Tibial nerve (tissue), 4 donors: ENCODE data around the gene CYP2E1. TPM values are rescaled to one million over a fixed set of nuclear protein-coding genes. Genes with fewer than 3 reads are reported as not detected.

Experiments
- DNase-seq, 2 donors: peaks; one replicate each; pipeline ENCODE4 v3.0.0-alpha.2; 2019; ENCODE audit warnings: low spot score in 2 of 2
- H3K27ac ChIP-seq, 4 donors: fragments of 200-600 bp; sonication (generic) in 3 of 4; one replicate each; pipeline ENCODE4 v1.5.1; 2017 to 2019; ENCODE audit warnings: mild to moderate bottlenecking in 1 of 4
- H3K27me3 ChIP-seq, 2 donors: fragments of 200-600 bp; sonication (generic) in 1 of 2; one replicate each; pipeline versions ENCODE4 v1.5.1 to v1.6.0; 2017 to 2019
- H3K36me3 ChIP-seq, 3 donors: fragments of 200-600 bp; sonication (generic); one replicate each; pipeline ENCODE4 v1.5.1; 2018 to 2019
- H3K4me1 ChIP-seq, 4 donors: fragments of 200-600 bp; sonication (generic) in 3 of 4; one replicate each; pipeline ENCODE4 v1.5.1; 2017 to 2019
- H3K4me3 ChIP-seq, 4 donors: fragments of 200-600 bp; sonication (generic) in 3 of 4; one replicate each; pipeline ENCODE4 v1.5.1; 2017 to 2019; ENCODE audit warnings: mild to moderate bottlenecking in 1 of 4, moderate library complexity in 1 of 4
- H3K9me3 ChIP-seq, 4 donors: fragments of 200-600 bp; sonication (generic) in 3 of 4; one replicate each; pipeline ENCODE4 v1.5.1; 2017 to 2019
- CTCF ChIP-seq, 5 experiments: fragments of 200-600 bp in 3 of 5; fragments of 450-650 bp in 2 of 5; sonication (generic) in 3 of 5; IDR thresholded peaks; one replicate each; pipeline ENCODE4 v1.5.1; 2016 to 2019; ENCODE audit warnings: antibody characterized with exemption in 5 of 5, mild to moderate bottlenecking in 3 of 5, moderate library complexity in 2 of 5
- EP300 ChIP-seq, 2 donors: sonication (generic); formaldehyde crosslinking; IDR thresholded peaks; one replicate each; pipeline ENCODE4 v1.6.1; 2017; ENCODE audit warnings: antibody characterized with exemption in 2 of 2, mild to moderate bottlenecking in 1 of 2
- POLR2A ChIP-seq, 2 donors: fragments of 450-650 bp; IDR thresholded peaks; one replicate each; pipeline ENCODE4 v1.6.1; 2017; ENCODE audit warnings: antibody characterized with exemption in 2 of 2, mild to moderate bottlenecking in 2 of 2, moderate library complexity in 2 of 2
- WGBS, 2 donors: methylation state at CpG; one replicate each; pipeline ENCODE4 v1.1.5; 2018; 5-methylcytosine and 5-hydroxymethylcytosine counted together
- total RNA-seq, 4 donors: library from RNA; depleted of rRNA; stranded (reverse); fragments of >200 nt; gene quantifications; one replicate each; pipeline ENCODE4 v1.1.0, GENCODE V29; 2016

The CYP2E1 gene
- total RNA-seq, 4 donors from 2014 or later = 0.30 to 7.0 (median 0.82) TPM

GRCh38 chr10:133528845-133529575, 1.8 kb downstream of the CYP2E1 start:
- Histone ChIP-seq H3K27me3 (peaks cover 0 to 39% of the 10 kb centered on the region in 2 donors), H3K4me3 (peak overlapping the region in 2 of 4 donors; percentile 4 to 19), H3K27ac (no peak overlapping the region), H3K4me1 (peaks cover 0 to 23% (median 6%) of the 10 kb centered on the region in 4 donors), H3K9me3 (peaks cover 0 to 5% (median 0%) of the 10 kb centered on the region in 4 donors), H3K36me3 (no peaks in the 10 kb centered on the region)
- WGBS, 2 donors = 2 to 20% methylated on average over 33 to 34 of the region's 37 CpGs
- no peak for TF ChIP-seq CTCF (IDR thresholded peaks at IDR 0.05)
- TF ChIP-seq EP300 (IDR thresholded peaks at IDR 0.05) = no peak
- no peak for TF ChIP-seq POLR2A (IDR thresholded peaks at IDR 0.05)
- DNase-seq = no peak

- Histone ChIP-seq H3K4me3 (no peak overlapping the region), H3K27me3 (peaks cover 0 to 39% of the 10 kb centered on the region in 2 donors), H3K36me3 (no peaks in the 10 kb centered on the region), H3K27ac (no peak overlapping the region), H3K9me3 (no peaks in the 10 kb centered on the region), H3K4me1 (peaks cover 0 to 23% (median 6%) of the 10 kb centered on the region in 4 donors)
- no peak for DNase-seq
- 15 to 50% methylated on average over 26 of the region's 26 CpGs for WGBS, 2 donors
- TF ChIP-seq CTCF (IDR thresholded peaks at IDR 0.05) (no peak), POLR2A (IDR thresholded peaks at IDR 0.05) (no peak), EP300 (IDR thresholded peaks at IDR 0.05) (no peak)
Observed at GRCh38 chr10:133529576-133529946, 2.4 kb downstream of the CYP2E1 start.

- no peak for DNase-seq
- H3K36me3 ChIP-seq = no peaks in the 10 kb centered on the region
- WGBS, 2 donors = 56 to 60% methylated on average over 9 of the region's 9 CpGs
- no peak for TF ChIP-seq EP300 (IDR thresholded peaks at IDR 0.05)
- no peak for TF ChIP-seq CTCF (IDR thresholded peaks at IDR 0.05)
- no peak for TF ChIP-seq POLR2A (IDR thresholded peaks at IDR 0.05)
- no peak overlapping the region for H3K4me3 ChIP-seq
- no peaks in the 10 kb centered on the region for H3K9me3 ChIP-seq
- H3K27ac ChIP-seq = no peak overlapping the region
- H3K4me1 ChIP-seq = peaks cover 0 to 23% (median 6%) of the 10 kb centered on the region in 4 donors
- peaks cover 0 to 39% of the 10 kb centered on the region in 2 donors for H3K27me3 ChIP-seq
Observed at GRCh38 chr10:133530506-133530905, 3.3 kb downstream of the CYP2E1 start.

GRCh38 chr10:133532871-133533270, 5.7 kb downstream of the CYP2E1 start:
- DNase-seq = no peak
- no peaks in the 10 kb centered on the region for H3K36me3 ChIP-seq
- WGBS, 2 donors = 51 to 66% methylated on average over 7 of the region's 7 CpGs
- no peaks in the 10 kb centered on the region for H3K9me3 ChIP-seq
- H3K4me1 ChIP-seq = peaks cover 0 to 20% (median 5%) of the 10 kb centered on the region in 4 donors
- H3K27ac ChIP-seq = no peak overlapping the region
- no peak for TF ChIP-seq CTCF (IDR thresholded peaks at IDR 0.05)
- TF ChIP-seq POLR2A (IDR thresholded peaks at IDR 0.05) = no peak
- no peak for TF ChIP-seq EP300 (IDR thresholded peaks at IDR 0.05)
- H3K27me3 ChIP-seq = peaks cover 0 to 26% of the 10 kb centered on the region in 2 donors
- H3K4me3 ChIP-seq = no peak overlapping the region

GRCh38 chr10:133534417-133534816, 7.3 kb downstream of the CYP2E1 start:
- Histone ChIP-seq H3K27me3 (peaks cover 0 to 11% of the 10 kb centered on the region in 2 donors), H3K4me1 (peaks cover 0 to 5% (median 0%) of the 10 kb centered on the region in 4 donors), H3K36me3 (no peaks in the 10 kb centered on the region), H3K27ac (no peak overlapping the region), H3K4me3 (no peak overlapping the region), H3K9me3 (no peaks in the 10 kb centered on the region)
- WGBS, 2 donors = 80 to 88% methylated on average over 6 to 7 of the region's 7 CpGs
- TF ChIP-seq CTCF (IDR thresholded peaks at IDR 0.05) = no peak
- no peak for TF ChIP-seq EP300 (IDR thresholded peaks at IDR 0.05)
- TF ChIP-seq POLR2A (IDR thresholded peaks at IDR 0.05) = no peak
- DNase-seq = no peak
